HG02571 (cell line): ENCODE data around the gene LIX1L.

Source experiments
- ATAC-seq: cut with Tn5 transposase; IDR thresholded peaks from one replicate; pipeline ENCODE4 v1.9.1; 2021; ENCODE audit warnings: mild to moderate bottlenecking, moderate library complexity; ENCODE audit not compliant: unreplicated experiment

LIX1L gene

DNA sequence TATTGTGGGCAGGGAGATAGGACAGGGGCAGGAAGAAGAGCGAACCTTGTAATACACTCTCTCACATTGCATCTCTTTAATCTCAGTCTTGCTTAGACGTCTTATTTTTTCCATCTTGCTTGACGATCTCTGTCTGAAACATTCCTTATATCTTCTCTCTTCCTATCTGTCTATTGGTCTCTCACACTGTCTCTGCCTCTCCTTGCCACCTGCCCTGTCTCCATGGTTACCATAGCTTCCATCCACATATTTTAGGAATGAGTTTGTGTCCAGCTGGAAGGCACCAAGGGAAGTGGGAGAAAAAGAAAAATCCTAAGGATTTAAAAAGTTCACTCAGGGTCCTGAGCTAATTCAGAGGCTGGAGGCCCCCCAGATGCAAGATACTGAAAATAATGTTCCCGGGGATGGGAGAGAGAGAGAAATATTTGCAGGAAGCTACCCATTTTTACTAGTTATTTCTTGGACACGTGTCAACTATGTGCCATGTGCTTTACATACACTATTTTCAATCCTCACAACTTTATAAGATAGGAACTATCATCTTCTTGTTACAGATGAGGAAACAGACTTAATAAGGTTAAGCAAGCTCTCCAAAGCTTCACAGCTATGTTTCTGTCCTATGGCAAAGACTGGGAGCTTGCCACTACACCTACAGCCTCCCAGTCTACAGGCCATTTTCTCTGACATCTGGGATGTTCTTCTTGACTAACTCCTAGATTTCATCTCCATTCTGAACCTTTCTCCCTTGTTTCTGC, 5.6 kb upstream of the LIX1L start:
- no peak for ATAC-seq

DNA sequence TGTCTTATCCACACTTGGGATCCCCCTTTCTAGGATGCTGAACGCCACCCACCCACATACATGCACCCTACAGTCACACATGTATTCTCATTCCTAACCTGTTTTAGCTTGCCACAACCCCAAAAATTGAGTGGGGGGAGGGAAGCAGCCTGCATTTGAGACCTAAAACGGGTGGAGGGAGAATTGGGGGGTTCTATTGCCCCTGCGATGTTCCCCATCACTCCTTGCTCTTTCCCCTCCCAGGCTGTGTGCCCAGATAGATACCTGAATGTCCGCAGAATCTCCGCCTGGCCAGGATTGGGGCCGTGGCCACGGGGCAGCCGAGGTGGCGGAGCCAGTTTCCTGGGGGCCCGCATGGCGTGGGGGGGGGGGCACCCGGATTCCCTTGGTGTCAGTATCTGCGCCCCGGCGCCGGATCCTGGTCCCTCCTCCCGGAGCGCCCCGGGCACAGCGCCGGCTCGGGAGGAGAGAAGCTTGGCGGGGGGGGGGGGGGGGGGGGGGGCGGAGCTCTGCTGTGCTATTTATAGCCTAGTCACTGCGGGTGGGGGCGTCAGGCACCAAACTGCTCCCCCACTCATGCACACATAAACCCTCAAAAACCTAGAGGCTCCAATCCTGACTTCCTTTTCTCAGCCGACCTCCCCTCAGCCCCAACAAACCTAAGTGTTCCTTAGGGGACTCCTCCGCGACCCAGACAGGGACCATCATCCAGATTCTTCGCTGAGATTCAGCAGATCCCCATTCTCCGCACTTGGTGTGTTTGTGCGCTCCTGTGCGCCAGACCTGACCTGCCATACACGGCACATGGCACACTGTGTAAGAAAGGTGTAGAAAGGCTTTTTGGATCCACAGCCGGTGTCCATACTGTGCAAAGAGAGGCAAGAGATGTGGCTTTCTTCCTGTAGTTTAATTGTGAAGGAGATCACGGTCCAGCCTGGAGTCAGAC, 4.6 kb upstream of the LIX1L start:
- no peak for ATAC-seq

DNA sequence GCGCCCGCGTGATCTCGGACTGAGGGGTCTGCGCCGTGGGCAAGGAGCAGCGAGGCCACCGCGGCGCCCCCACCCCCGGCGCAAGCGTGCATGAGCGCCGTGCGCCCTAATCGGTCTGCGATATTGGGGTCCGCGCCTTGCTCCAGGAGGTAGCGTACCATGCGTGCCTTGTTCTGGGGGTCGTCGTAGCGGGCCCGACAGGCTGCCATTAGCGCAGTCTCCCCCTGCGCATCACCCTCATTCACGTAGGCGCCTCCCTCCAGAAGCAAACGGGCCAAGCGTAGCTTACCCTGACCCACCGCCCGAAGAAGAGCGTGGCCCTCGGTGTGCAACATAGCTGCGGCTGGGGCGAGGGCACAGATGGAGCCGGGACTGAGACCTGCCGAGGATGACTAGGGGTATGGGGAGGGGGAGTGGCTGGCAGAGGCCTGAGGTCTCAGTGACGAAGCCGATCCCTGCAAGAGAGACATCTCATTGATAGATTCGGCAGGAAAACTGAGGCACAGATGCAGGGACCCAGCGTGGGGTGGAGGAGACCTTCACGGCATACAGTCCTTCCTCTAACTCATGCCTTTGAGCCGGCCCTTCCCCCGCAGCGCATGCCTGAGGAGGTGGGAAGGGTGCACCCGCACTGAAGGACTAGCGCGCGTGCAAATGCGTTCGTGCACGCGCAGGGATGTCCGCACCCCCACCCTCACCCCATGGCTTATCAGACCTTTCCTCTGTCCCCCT, 3.8 kb upstream of the LIX1L start:
- no peak for ATAC-seq

DNA sequence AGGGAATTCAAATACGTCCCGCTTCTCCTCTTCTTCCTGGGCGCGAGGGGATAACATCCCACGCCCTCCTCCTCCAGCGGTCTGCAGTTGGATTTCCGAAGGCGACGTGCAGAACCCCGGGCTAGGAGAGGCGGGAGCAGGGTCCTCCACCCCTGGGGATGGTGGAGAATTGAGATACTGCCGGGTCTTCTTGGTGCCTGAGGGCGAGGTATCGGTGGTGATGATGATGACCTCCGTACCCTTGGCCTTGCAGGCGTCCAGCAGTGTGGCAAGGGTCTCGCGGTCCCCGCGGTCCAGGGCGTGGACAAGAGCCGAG, 3.2 kb upstream of the LIX1L start:
- no peak for ATAC-seq

DNA sequence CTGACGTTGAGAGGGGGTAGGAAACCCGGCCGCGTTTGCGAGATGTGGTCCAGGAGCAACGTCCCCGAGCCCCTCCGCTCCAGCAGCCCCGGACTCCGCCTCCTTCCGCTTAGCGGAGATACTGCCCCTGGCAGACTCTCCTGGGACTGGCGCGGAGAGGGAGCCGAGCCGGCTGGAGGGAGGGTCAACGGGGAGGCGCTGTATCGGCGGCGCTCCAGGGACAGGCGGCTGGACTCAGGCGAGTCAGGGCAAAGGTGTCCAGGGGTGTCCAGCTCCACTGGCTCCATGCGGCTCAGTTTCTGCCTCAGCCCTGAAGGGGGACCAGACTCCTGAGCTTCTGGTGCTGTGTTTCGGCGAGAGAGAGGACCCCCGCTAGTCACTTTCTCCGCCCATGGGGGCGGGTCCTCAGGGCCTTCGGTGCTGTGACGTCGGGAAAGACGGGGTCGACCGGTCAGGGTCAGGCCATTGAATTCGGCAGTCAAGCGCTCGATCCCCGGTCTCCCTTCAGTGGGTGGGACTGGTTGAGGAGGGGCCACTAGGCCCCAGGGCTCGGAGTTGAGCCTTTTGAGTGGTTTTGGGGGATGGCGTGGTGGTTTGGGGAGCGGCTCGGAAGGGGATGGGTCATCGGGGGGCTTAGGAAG, 2.8 kb upstream of the LIX1L start:
- no peak for ATAC-seq

DNA sequence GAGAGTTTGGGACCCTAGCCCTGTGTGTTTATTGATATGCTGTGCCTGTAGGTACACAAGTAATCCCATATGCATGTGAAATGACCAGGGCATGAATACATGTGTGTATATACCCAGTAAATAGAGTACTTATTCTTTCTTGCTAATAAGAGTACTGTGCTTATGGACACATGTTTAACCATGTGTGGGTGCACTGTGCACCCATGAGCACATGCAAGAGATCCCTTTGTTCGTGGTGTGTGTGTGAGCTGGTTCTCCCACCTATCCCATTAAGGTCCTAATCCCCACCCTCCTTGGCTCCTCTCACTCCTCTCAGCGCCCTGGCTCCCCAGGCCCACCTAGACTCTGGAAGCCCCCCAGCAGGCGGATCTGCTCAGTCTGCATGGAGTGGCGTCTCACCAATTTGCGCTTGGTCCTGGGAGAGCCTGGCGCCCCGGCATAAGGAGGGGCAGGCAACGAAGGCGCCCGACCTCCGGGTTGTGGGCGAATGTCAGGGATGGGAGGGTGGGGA, 2.2 kb upstream of the LIX1L start:
- no peak for ATAC-seq

DNA sequence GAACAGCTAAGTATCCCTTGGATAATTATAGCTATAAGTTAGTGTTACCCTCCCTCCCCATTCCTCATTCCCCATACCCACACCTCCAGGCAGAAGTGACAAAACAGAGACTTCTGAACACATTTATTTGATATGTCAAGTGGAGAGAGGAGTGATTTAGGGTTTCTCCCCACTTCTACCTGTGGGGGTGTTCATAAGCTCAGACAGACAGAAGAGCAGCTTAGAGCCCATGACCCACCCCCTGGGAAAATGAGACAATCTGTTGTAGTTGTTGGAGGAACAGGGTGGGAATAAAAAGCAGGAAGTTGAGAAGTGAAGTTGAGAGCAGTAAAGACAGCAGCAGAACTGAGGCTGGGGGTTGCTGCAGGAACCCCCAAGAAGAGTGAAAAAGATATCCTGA, 1.5 kb upstream of the LIX1L start:
- no peak for ATAC-seq

DNA sequence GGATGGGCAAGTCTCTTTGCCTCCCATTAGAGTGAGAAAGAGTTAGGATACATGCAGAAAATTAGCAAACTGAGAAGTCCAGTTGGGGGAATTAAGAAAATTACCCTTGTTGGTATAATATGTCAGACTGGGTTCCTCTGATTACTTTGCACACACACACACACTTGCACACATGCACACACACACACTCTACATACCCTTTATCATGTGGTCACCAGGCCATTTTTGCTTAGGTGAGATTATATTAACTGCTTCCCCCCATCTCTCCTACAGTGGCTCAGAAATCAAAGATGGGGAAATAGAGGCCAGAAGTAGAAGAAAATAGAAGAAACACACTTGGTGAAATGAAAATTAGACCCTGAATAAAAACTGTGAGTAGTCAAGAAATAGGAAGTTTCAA, 917 bp upstream of the LIX1L start:
- no peak for ATAC-seq

DNA sequence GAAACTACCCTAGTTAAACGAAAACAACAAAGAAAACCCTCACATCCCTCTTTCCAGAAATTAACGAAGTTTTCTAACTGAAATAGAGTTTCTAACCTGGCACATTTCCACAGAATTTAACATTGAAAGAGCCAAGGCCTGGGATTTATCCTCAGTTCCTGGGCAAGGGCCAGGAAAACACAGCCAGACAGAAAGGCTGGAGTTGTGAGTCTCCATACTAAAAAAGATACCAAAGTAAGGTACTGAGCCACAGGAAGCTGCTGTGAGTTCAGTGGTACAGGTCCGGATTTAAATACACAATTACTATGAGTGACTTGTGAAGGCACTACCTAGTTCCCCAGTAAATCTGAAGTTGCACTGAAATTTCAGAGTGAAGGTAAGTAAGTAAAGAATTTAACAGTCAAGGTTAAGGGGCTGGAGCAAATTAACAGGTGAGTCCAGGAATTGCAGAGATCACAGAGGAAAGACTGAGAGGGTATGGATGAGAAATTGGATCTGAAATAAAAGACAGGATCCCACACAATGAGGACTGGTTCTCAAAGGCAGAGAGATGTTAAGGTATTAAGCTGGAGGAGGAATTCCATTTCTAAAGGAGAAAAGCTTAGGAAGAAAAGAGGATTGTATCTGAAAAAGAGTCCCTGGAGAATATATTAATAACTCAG, 905 bp downstream of the LIX1L start:
- no peak for ATAC-seq

DNA sequence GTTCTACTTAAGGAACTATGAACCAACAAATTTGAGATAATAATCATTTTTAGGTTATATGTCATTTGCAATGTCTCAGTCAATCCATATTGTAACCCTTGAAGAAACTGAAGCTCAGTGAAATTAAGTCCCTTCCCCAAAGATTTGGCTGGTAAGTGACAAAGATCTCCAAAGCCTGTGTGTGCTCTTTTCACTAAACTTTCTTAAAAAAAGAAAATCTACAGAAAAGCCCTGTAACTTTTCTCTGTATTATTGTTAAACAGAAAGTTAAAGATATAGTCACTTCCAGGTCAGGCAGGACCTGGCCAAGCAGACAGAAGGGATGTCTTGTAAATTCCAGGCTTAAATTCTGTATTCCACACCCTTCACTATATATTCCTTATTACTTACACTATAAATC, 1.5 kb downstream of the LIX1L start:
- ATAC-seq: no peak

DNA sequence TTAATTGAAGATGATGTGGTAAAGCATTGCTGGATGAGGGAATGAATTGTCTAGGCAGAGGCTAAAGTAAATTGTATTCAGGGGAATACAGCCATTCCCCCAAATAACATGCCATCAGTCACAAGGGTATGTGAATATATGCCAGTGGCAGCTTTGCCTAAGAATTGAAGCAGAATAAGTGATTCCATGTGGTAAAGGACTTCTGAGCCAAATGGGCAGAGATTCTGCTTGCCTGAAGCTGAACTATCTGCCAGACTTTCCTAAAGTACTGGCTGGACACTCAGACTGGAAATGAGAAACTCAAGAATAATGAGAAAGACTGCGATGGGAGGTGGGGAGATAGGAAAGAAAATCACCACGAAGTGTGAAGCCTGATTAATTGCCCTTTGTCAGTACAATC, 2.4 kb downstream of the LIX1L start:
- ATAC-seq: no peak

DNA sequence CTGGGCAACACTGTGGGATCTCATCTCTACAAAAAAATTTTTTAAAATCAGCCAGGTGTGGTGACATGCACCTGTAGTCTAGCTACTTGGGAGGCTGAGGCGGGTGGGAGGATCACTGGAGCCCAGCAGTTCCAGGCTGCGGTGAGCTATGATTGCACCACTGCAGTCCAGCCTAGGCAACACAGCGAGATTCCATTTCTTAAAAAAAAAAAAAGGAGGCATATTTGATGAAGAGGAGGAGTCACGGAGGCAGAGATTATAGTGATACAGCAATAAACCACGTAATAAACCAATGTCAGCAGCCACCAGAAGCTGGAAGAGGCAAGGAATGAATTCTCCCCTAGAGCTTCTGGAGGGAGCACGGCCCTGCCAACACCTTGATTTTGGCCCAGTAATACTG, 4.0 kb downstream of the LIX1L start:
- no peak for ATAC-seq

DNA sequence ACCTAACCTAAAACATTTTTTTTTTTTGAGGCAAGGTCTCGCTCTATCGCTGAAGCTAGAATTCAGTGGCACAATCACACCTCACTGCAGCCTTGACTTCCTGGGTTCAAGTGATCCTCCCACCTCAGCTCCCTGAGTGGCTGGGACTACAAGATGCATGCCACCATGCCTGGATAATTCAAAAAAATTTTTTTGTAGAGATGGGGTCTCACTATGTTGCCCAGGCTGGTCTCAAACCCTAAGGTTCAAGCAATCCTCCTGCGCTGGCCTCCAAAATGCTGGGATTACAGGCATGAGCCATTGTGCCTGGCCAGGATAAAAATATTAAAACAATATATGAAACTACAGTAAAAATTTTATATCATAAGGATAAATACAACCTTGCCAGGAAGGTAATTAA, 4.9 kb downstream of the LIX1L start:
- ATAC-seq: no peak

DNA sequence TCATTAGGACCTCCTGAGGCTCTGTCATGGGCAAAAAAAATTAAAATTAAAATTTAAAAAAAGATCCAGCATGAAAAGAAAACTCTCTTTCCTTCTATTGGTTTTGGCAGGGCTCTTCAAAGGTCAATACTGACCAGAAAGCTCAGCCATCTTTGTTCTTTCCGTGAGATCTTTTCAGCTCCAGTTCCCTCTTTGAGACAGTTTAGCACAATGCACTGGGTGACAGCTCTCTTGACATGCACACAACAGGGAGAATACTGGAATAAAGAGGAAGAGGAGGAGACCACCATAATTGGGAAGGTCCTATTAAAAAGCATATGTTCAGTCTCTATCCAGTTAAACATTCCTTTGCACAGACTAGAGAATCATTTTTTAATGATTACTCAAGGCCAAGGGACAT, 6.3 kb downstream of the LIX1L start:
- ATAC-seq: no peak

DNA sequence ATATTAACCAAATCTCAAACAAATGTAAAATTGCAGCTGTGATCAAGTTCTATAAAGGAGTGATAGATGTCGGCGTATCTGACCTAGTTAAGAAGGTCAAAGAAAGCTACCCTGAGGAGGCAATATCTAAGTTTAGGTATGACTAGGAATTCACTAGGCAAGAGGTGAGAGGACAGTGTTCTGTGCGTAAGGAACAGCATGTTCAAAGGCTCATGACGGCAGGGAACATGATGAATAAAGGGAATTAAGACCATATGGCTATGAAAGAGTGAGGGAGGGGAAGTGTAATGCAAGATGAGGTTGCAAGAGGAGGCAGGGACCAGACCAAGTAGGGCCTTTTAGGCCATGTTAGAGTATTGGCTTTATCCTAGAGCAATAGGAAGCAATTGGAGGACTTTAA, 8.6 kb downstream of the LIX1L start:
- ATAC-seq: no peak

DNA sequence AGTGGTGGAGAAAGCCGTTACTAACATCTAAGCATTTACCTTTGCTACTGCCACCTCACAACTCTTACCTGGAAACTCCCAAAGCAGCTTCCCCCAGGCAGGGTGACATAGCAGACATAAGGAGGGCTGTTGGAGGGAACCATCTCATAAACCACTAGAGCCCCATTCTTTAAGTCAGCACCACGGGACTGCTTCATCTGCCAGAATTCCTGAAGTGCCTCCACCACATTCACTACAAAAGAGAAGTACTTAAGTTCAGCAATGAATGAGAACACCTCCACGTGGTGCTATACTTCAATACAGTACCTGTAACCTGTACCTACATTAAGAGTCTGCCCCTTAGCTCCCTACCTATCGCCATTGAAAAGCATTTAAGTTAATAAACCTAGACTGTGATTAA, 10.3 kb downstream of the LIX1L start:
- no peak for ATAC-seq

DNA sequence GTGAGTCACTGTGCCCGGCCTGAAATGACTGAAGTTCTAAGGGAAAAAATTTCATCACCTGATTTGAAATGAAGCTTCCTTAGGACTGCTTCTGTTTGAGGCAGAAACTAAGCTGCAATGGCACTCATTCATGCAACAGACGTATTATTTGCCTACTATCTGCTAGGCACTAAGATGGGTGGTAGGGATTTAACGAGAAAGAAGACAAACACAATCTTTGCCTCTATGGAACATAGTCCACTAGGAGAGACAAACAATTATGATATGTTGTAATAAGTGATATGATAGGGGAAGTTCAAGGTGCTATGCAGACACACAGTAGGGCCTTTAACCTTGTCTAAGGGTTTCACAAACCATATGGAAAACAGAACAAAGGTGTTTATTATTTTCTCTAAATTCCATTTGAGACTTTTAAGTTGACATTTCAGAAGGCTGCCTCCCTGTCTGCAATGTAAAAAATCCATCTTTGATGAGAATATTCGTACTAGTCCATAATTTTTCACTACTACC, 11.3 kb downstream of the LIX1L start:
- ATAC-seq: no peak

DNA sequence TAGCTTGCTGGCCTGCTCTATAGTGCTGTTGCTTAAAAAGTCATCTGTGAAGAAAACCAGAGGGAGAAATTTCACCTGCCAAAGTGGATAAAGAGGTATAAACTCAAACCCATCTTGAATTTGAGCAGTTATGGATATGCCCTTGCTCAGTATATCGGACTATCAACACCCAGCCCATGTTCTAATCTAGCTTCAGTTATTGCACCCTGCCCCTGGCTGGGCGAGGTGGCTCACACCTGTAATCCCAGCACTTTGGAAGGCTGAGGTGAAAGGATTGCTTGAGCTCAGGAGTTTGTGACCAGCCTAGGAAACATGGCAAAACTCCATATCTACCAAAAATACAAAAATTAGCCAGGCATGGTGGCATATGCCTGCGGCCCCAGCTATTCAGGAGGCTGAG, 13.3 kb downstream of the LIX1L start:
- ATAC-seq: no peak

DNA sequence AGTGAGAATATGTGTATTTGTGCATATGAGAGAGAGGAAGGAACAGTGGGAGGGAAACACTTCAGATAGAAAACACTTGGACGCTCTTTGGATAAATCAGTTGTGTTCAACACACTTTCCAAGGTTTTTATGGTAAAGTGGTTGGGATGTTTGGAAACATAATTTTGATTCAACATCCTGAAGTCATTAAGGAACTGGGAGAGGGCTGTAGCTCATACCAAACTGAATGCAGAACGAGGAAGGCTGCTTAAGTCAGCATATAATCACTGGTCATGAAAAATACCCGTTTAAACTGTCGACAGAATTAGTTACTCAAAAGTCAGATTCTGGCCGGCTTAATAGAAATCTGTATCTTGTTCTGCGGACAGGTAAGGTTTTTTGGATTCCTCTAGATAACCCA, 14.9 kb downstream of the LIX1L start:
- no peak for ATAC-seq

DNA sequence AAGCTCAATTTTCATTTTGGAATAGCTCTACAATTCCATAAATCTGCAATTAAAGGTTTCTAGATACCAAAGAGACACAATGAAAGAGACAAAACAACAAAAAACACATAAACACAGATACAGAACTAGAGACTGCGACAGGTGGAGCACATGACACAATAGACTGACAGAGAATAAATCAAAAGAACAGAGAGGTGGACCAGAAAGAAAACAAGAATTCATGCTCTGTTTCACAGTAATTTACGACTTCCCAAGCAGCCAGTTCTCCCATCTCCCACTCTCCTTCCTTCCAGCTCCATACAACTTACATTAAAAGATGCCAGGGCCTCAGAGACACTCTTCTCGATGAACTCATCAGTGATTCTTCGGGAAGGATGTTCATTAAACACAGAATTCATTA, 15.4 kb downstream of the LIX1L start:
- ATAC-seq: no peak
